Natural killer cell (primary cell): Measurements from ENCODE around the gene SPARCL1. TPM values are rescaled to one million over a fixed set of nuclear protein-coding genes. Genes with fewer than 3 reads are reported as not detected.

Experiments used
- ATAC-seq, 3 donors: fragments of 150-1000 bp in 2 of 3; fragments of 200-7000 bp in 1 of 3; cut with Tn5 transposase; 1 replicate in 1 of 3; 2 replicates in 2 of 3; pipeline ENCODE4 v1.10.0; 2021; ENCODE audit warnings: mild to moderate bottlenecking in 2 of 3, moderate library complexity in 2 of 3
- DNase-seq, 2 donors: peaks; one replicate each; pipeline versions ENCODE4 v3.0.0 to v3.0.0-alpha.2; 2013 to 2021; ENCODE audit warnings: mixed read lengths in 1 of 2
- H3K27ac ChIP-seq: one replicate; pipeline ENCODE4 v1.5.1; 2013; ENCODE audit warnings: mild to moderate bottlenecking, low read length
- H3K27me3 ChIP-seq: one replicate; pipeline ENCODE4 v1.6.1; 2013; ENCODE audit warnings: low read length; ENCODE audit not compliant: control insufficient read depth, insufficient read depth
- H3K36me3 ChIP-seq: one replicate; pipeline ENCODE4 v1.6.1; 2013; ENCODE audit warnings: low read length; ENCODE audit not compliant: control insufficient read depth, insufficient read depth
- H3K4me1 ChIP-seq: one replicate; pipeline ENCODE4 v1.6.1; 2013; ENCODE audit warnings: low read length; ENCODE audit not compliant: control insufficient read depth, insufficient read depth
- H3K4me3 ChIP-seq: one replicate; pipeline ENCODE4 v1.5.1; 2013; ENCODE audit warnings: low read length
- H3K9me3 ChIP-seq: one replicate; pipeline ENCODE4 v1.6.1; 2013; ENCODE audit warnings: low read length; ENCODE audit not compliant: control insufficient read depth, insufficient read depth
- H3K27ac Mint-ChIP-seq, 2 donors: one replicate each; pipeline ENCODE4 v1.8.0; 2022; ENCODE audit warnings: mild to moderate bottlenecking in 2 of 2, mixed read lengths in 2 of 2, moderate library complexity in 1 of 2
- H3K27me3 Mint-ChIP-seq, 2 donors: one replicate each; pipeline ENCODE4 v1.8.0; 2022; ENCODE audit warnings: low read depth in 2 of 2, mixed read lengths in 2 of 2
- H3K36me3 Mint-ChIP-seq: one replicate; pipeline ENCODE4 v1.8.0; 2022; ENCODE audit warnings: mixed read lengths
- H3K4me1 Mint-ChIP-seq, 2 donors: one replicate each; pipeline ENCODE4 v1.8.0; 2022; ENCODE audit warnings: mixed read lengths in 2 of 2
- H3K4me3 Mint-ChIP-seq: one replicate; pipeline ENCODE4 v1.8.0; 2022; ENCODE audit warnings: mild to moderate bottlenecking, moderate library complexity, mixed read lengths
- H3K9me3 Mint-ChIP-seq, 2 donors: one replicate each; pipeline ENCODE4 v1.8.0; 2022; ENCODE audit warnings: mixed read lengths in 2 of 2
- WGBS: methylation state at CpG from one replicate; pipeline ENCODE4 v1.1.7; 2013; ENCODE audit warnings: missing lambda C conversion rate; ENCODE audit not compliant: insufficient coverage; 5-methylcytosine and 5-hydroxymethylcytosine counted together
- intact Hi-C: fragments of 100-400 bp; cut with micrococcal nuclease; formaldehyde crosslinking; loops from one replicate; pipeline ENCODE4 v1.14.2; 2022
- total RNA-seq, 4 donors: library from RNA; stranded (reverse); fragments of 120-200 nt in 1 of 4; gene quantifications; one replicate each; pipeline versions ENCODE4 v1.2.3 to v1.2.4, GENCODE V29; 2013 to 2022
- TF ChIP-seq, protein P1 (sequence below): fragments of 200-600 bp; IDR thresholded peaks from one replicate; pipeline ENCODE4 v1.8.0; 2022; ENCODE audit warnings: antibody characterized with exemption

SPARCL1 gene
- total RNA-seq, 3 donors from 2014 or later (not counting 1 experiment from before 2014, with no cell fraction given): not detected

GRCh38 chr4:87547016-87547708 lies 18.0 kb upstream of the SPARCL1 start:
- no peak for ATAC-seq
- Mint-ChIP-seq H3K27ac (no peak overlapping the region), H3K27me3 (peaks cover 0 to 9% of the 10 kb centered on the region in 2 donors), H3K4me3 (no peak overlapping the region), H3K36me3 (no peaks in the 10 kb centered on the region), H3K9me3 (no peaks in the 10 kb centered on the region), H3K4me1 (no peaks in the 10 kb centered on the region)
- Histone ChIP-seq H3K36me3 (no peaks in the 10 kb centered on the region), H3K27ac (no peak overlapping the region), H3K9me3 (no peaks in the 10 kb centered on the region), H3K27me3 (no peaks in the 10 kb centered on the region), H3K4me1 (no peaks in the 10 kb centered on the region), H3K4me3 (no peak overlapping the region)
- intact Hi-C loops: no loop called here
- no peak for DNase-seq
- TF ChIP-seq, protein P1, sequence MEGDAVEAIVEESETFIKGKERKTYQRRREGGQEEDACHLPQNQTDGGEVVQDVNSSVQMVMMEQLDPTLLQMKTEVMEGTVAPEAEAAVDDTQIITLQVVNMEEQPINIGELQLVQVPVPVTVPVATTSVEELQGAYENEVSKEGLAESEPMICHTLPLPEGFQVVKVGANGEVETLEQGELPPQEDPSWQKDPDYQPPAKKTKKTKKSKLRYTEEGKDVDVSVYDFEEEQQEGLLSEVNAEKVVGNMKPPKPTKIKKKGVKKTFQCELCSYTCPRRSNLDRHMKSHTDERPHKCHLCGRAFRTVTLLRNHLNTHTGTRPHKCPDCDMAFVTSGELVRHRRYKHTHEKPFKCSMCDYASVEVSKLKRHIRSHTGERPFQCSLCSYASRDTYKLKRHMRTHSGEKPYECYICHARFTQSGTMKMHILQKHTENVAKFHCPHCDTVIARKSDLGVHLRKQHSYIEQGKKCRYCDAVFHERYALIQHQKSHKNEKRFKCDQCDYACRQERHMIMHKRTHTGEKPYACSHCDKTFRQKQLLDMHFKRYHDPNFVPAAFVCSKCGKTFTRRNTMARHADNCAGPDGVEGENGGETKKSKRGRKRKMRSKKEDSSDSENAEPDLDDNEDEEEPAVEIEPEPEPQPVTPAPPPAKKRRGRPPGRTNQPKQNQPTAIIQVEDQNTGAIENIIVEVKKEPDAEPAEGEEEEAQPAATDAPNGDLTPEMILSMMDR: no peak
- 72% methylated on average over 3 of the region's 5 CpGs for WGBS

- TF ChIP-seq, protein P1: no peak
- DNase-seq: no peak
- no peak for ATAC-seq
- Histone ChIP-seq H3K36me3 (no peaks in the 10 kb centered on the region), H3K9me3 (no peaks in the 10 kb centered on the region), H3K27ac (no peak overlapping the region), H3K4me1 (no peaks in the 10 kb centered on the region), H3K4me3 (no peak overlapping the region), H3K27me3 (no peaks in the 10 kb centered on the region)
- H3K27me3 Mint-ChIP-seq: peaks cover 0 to 5% of the 10 kb centered on the region in 2 donors
- intact Hi-C loops: no loop called here
- no peaks in the 10 kb centered on the region for H3K9me3 Mint-ChIP-seq
- H3K4me3 Mint-ChIP-seq: no peak overlapping the region
- no peak overlapping the region for H3K27ac Mint-ChIP-seq
- no peaks in the 10 kb centered on the region for H3K36me3 Mint-ChIP-seq
- 65% methylated on average over 3 of the region's 3 CpGs for WGBS
- H3K4me1 Mint-ChIP-seq: no peaks in the 10 kb centered on the region
These were observed 15.9 kb upstream of the SPARCL1 start for GRCh38 chr4:87545052-87545451.

DNA sequence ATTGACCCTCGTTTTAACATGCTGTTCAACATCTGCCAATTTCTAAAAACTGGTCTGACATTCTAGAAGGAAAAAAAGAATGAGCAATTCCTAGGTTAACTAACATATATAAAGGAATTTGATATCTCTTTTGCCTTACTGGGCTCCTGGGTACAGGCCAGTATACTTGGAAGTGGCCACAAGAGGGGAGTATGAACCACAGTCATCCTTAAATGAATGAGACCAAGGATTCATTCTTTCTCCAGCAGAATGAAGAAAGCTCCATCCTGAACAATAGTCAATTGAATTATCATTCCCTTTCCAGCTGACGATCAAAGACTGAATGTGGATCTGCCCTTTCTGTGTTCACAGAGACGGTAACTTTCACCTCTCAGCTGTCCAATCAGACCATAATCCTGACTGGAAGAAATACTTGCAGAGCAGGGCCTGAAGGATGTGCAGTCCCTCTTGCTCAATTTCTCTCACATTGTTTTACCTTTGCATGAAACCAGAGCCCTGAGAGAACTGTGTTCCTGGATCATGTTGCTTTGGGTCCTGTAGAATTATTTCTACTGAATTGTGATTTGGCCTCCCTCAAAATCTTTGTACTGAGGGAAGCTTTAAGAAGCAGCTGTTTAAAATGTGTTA lies 14.8 kb upstream of the SPARCL1 start:
- H3K27ac ChIP-seq: no peak overlapping the region
- H3K4me1 ChIP-seq: no peaks in the 10 kb centered on the region
- no peak overlapping the region for H3K4me3 ChIP-seq
- no peaks in the 10 kb centered on the region for H3K36me3 ChIP-seq
- H3K27me3 Mint-ChIP-seq: peaks cover 0 to 5% of the 10 kb centered on the region in 2 donors
- H3K27ac Mint-ChIP-seq: no peak overlapping the region
- DNase-seq (peak in 1 of 2 donors; percentile 9), ATAC-seq (no peak)
- no peaks in the 10 kb centered on the region for H3K9me3 Mint-ChIP-seq
- TF ChIP-seq, protein P1: no peak
- no peaks in the 10 kb centered on the region for H3K4me1 Mint-ChIP-seq
- H3K4me3 Mint-ChIP-seq: no peak overlapping the region
- H3K27me3 ChIP-seq: no peaks in the 10 kb centered on the region
- no peaks in the 10 kb centered on the region for H3K9me3 ChIP-seq
- intact Hi-C loops: no loop called here
- WGBS: 75% methylated on average over 3 of the region's 3 CpGs
- H3K36me3 Mint-ChIP-seq: no peaks in the 10 kb centered on the region
